ENCODE results near the gene NEDD9.

The NEDD9 gene

GRCh38 chr6:11279284-11279689, 46.8 kb upstream of the NEDD9 start:
- TF ChIP-seq POLR2AphosphoS5 (IDR thresholded peaks at IDR 0.05; ENCODE audit: low read depth), result no peak
- no peak for TF ChIP-seq GABPA (IDR thresholded peaks at IDR 0.05; ENCODE audit: low read depth)
- no peak for TF ChIP-seq CTCF (IDR thresholded peaks at IDR 0.05; ENCODE audit: insufficient read depth, low read length)
- no peak for TF ChIP-seq SPI1 (IDR thresholded peaks at IDR 0.05; ENCODE audit: borderline replicate concordance, low read depth)
- TF ChIP-seq REST (IDR thresholded peaks at IDR 0.05; ENCODE audit: insufficient replicate concordance, low read depth), result no peak
- Histone ChIP-seq H3K27ac (replicated peaks) (no peak overlapping the region), H3K4me3 (replicated peaks; ENCODE audit: insufficient read depth, low read length) (no peak overlapping the region), H3K27me3 (ENCODE audit: insufficient read depth, poor library complexity, severe bottlenecking) (no peaks in the 10 kb centered on the region)
- DNase-seq (ENCODE audit: low read depth in 1 of 2, low spot score in 1 of 2), result no peak

GRCh38 chr6:11278207-11278559, 45.7 kb upstream of the NEDD9 start:
- no peak overlapping the region for H3K27ac ChIP-seq (replicated peaks)
- H3K4me3 ChIP-seq (replicated peaks; ENCODE audit: insufficient read depth, low read length), result no peak overlapping the region
- no peaks in the 10 kb centered on the region for H3K27me3 ChIP-seq (ENCODE audit: insufficient read depth, poor library complexity, severe bottlenecking)
- no peak for TF ChIP-seq SPI1 (IDR thresholded peaks at IDR 0.05; ENCODE audit: borderline replicate concordance, low read depth)
- TF ChIP-seq CTCF (IDR thresholded peaks at IDR 0.05; ENCODE audit: insufficient read depth, low read length), result no peak
- no peak for TF ChIP-seq GABPA (IDR thresholded peaks at IDR 0.05; ENCODE audit: low read depth)
- TF ChIP-seq REST (IDR thresholded peaks at IDR 0.05; ENCODE audit: insufficient replicate concordance, low read depth), result no peak
- no peak for TF ChIP-seq POLR2AphosphoS5 (IDR thresholded peaks at IDR 0.05; ENCODE audit: low read depth)
- no peak for DNase-seq (ENCODE audit: low read depth in 1 of 2, low spot score in 1 of 2)

DNA sequence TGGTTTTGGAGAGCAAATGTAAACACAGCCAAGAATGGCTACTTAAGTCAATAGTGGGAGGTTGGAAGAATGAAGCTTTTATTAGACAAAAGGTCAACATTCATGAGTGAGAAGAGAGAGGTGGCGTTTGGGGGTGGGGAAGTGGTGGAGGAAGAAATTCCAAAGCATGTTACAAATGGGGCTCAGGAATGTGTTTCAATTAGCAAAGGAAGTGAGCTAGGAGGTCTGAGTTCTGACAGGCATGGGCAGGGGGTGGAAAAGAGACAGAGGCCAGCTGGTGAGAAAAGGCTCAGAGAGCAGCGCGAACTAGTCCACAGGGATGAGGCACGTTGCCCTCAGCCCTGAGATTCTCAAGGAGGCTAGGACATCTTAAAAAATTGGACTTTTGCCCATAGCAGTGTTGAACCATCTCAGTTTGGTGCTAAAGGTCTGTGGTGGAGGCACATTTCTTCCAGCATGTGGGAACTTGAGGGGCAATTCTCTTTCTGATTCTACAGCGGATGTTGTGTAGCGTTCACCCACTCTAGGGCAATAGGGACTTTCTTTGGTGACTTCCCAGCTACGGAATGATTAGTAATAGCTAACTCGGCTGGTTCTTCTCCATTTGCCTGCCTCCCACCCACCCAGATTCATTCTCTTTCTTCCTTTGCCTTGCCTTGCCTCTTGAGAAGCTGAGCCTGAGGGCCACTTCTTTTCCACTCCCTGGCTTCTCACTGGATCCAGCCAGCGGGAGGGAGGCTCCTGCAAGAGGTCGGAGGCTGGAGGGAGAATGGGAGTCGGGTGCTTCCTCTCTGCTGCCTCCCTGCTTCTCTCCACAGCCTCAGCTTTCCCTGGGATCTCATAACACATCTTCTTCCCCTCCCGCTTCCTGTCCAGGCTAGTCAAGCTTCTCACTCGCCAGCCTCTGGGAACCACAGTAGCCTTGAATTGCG, 45.1 kb upstream of the NEDD9 start:
- TF ChIP-seq GABPA (IDR thresholded peaks at IDR 0.05; ENCODE audit: low read depth), result no peak
- TF ChIP-seq REST (IDR thresholded peaks at IDR 0.05; ENCODE audit: insufficient replicate concordance, low read depth), result no peak
- no peak for TF ChIP-seq SPI1 (IDR thresholded peaks at IDR 0.05; ENCODE audit: borderline replicate concordance, low read depth)
- TF ChIP-seq CTCF (IDR thresholded peaks at IDR 0.05; ENCODE audit: insufficient read depth, low read length), result no peak
- TF ChIP-seq POLR2AphosphoS5 (IDR thresholded peaks at IDR 0.05; ENCODE audit: low read depth), result no peak
- Histone ChIP-seq H3K4me3 (replicated peaks; ENCODE audit: insufficient read depth, low read length) (no peak overlapping the region), H3K27ac (replicated peaks) (no peak overlapping the region), H3K27me3 (ENCODE audit: insufficient read depth, poor library complexity, severe bottlenecking) (no peaks in the 10 kb centered on the region)
- DNase-seq (ENCODE audit: low read depth in 1 of 2, low spot score in 1 of 2), result no peak

Data from HL-60 (cell line).